ENCODE measurements around the gene SYNGR3. TPM values are rescaled to one million over a fixed set of nuclear protein-coding genes. Genes with fewer than 3 reads are reported as not detected.

SYNGR3 gene
- total RNA-seq, 1 experiment from 2014 or later = 11.9 TPM

DNA sequence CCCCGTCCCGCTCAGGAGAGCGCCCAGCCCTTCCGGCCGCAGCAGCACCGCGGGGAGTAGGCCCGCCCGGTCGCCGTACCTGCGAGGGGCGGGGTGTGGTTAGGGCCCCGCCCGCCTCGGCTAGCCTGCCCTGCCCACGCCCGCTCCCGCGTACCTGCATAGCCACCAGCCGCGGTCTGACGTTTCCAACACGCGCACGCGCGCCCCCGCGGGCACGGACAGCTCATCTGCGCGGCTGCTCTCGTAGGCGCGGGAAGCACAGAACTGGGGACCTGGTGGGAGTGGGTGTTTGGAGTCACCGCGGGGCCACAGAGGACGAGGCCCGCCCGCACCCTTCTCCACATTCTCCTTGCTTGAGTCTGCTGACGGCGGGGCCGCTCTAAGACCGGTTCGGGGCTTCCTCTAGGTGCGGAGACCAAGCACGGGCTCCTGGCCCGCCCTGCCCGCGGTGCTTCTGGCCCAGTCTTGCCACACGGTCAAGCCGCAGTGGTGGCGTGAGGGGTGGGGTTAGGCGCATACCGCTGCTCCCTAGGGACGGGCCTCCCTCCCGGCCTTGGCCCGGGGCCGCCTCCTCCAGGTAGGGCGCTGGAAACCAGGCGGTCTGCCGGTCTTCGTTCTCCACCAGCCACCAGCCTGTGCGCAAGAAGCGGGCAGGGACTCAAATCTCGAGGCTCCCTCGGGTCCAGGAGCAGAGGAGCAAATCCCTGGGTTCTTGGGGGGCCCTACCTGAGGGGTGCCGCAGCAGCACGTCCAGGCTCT lies 10.3 kb upstream of the SYNGR3 start:
- Histone ChIP-seq H3K79me2 (ENCODE audit: insufficient read depth, low read length) (no peaks in the 10 kb centered on the region), H2BK20ac (ENCODE audit: low read depth, low read length, poor library complexity, severe bottlenecking) (no peak overlapping the region), H3K14ac (ENCODE audit: insufficient read depth, low read length) (no peak overlapping the region), H2BK15ac (ENCODE audit: low read depth, low read length) (no peak overlapping the region), H2BK120ac (ENCODE audit: low read depth, low read length, poor library complexity, severe bottlenecking) (no peak overlapping the region), H2BK12ac (ENCODE audit: insufficient read length, low read depth, low read length) (no peak overlapping the region), H3K4me2 (ENCODE audit: insufficient read depth, insufficient read length, low read length) (peak overlapping the region; percentile 40), H2AFZ (ENCODE audit: low read length) (no peak overlapping the region), H3K18ac (ENCODE audit: insufficient read length, low read depth, low read length) (no peak overlapping the region), H3K9me3 (ENCODE audit: control insufficient read depth, low read depth, low read length) (no peaks in the 10 kb centered on the region), H3T11ph (ENCODE audit: low read length) (no peak overlapping the region), H3K4me1 (ENCODE audit: insufficient read depth, low read length) (no peaks in the 10 kb centered on the region), H4K5ac (ENCODE audit: insufficient read length, low read depth, low read length) (no peak overlapping the region), H4K91ac (ENCODE audit: insufficient read length, low read depth, low read length) (no peak overlapping the region), H3K23ac (ENCODE audit: insufficient read length, low read depth, low read length) (no peak overlapping the region), H3K79me1 (ENCODE audit: insufficient read depth, low read depth, low read length, poor library complexity, severe bottlenecking) (no peaks in the 10 kb centered on the region), H3K23me2 (ENCODE audit: insufficient read length, low read depth, low read length, poor library complexity, severe bottlenecking) (peaks cover 17% of the 10 kb centered on the region), H2BK5ac (ENCODE audit: insufficient read length, low read length) (no peak overlapping the region), H3K27ac (ENCODE audit: insufficient read length, low read depth, low read length) (no peak overlapping the region), H4K8ac (replicated peaks; ENCODE audit: insufficient read length, low read depth, low read length) (no peak overlapping the region), H3K27me3 (ENCODE audit: insufficient read depth, low read length) (peaks cover 22% of the 10 kb centered on the region), H2AK5ac (ENCODE audit: insufficient read length, low read length) (no peak overlapping the region), H3K9ac (ENCODE audit: extremely low read depth, insufficient read length, low read length) (no peak overlapping the region), H3K56ac (ENCODE audit: insufficient read length, low read depth, low read length) (no peak overlapping the region), H3K4ac (ENCODE audit: low read depth, low read length) (no peak overlapping the region), H4K20me1 (ENCODE audit: control insufficient read depth, insufficient read depth, insufficient read length) (no peaks in the 10 kb centered on the region)
- Mint-ChIP-seq H3K36me3 (ENCODE audit: insufficient read depth in 1 of 3, low read depth in 3 of 3) (peaks cover 10 to 23% (median 22%) of the 10 kb centered on the region in 3 experiments), H3K9me3 (no peaks in the 10 kb centered on the region), H3K4me1 (peaks cover 13 to 18% of the 10 kb centered on the region in 2 experiments), H3K27ac (no peak overlapping the region), H3K27me3 (ENCODE audit: low read depth) (peaks cover 40% of the 10 kb centered on the region), H3K4me3 (peak overlapping the region; percentile 53 to 70)
- DNase-seq = peak; percentile 78
- TF ChIP-seq, protein P1, sequence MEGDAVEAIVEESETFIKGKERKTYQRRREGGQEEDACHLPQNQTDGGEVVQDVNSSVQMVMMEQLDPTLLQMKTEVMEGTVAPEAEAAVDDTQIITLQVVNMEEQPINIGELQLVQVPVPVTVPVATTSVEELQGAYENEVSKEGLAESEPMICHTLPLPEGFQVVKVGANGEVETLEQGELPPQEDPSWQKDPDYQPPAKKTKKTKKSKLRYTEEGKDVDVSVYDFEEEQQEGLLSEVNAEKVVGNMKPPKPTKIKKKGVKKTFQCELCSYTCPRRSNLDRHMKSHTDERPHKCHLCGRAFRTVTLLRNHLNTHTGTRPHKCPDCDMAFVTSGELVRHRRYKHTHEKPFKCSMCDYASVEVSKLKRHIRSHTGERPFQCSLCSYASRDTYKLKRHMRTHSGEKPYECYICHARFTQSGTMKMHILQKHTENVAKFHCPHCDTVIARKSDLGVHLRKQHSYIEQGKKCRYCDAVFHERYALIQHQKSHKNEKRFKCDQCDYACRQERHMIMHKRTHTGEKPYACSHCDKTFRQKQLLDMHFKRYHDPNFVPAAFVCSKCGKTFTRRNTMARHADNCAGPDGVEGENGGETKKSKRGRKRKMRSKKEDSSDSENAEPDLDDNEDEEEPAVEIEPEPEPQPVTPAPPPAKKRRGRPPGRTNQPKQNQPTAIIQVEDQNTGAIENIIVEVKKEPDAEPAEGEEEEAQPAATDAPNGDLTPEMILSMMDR (conservative IDR thresholded peaks at IDR 0.05) = no peak
- no CpG with 5 or more reads among the region's 70 CpGs for WGBS (ENCODE audit: extremely low coverage, insufficient read length, low lambda C conversion rate)
